Measurements from ENCODE around the gene NCAM1. TPM values are rescaled to one million over a fixed set of nuclear protein-coding genes. Genes with fewer than 3 reads are reported as not detected.
A peak's percentile ranks its signal among the peaks of the same experiment; 100 is the strongest.
"Not testable (repeated sequence)": the region's sequence is repeated elsewhere in the genome, so short reads cannot be mapped to it uniquely, and the experiment has no call there.

Gene NCAM1
- polyA plus RNA-seq (ENCODE audit: insufficient read length in 4 of 4): 10 to 100 TPM; 69.6 to 92.1 (median 76.3) TPM

GRCh38 chr11:112961146-112961668 lies at the start of gene NCAM1:
TSS of gene NCAM1 (plus strand) at chr11:112961420.
- DNase-seq (ENCODE audit: low read depth in 4 of 4, low spot score in 3 of 4): peak; percentile 84 to 91 (median 89)

GRCh38 chr11:112922606-112923005 lies 38.6 kb upstream of the NCAM1 start:
- no peak for DNase-seq (ENCODE audit: low read depth in 4 of 4, low spot score in 3 of 4)

GRCh38 chr11:112924836-112925235 lies 36.4 kb upstream of the NCAM1 start:
- DNase-seq (ENCODE audit: low read depth in 4 of 4, low spot score in 3 of 4): not testable (repeated sequence)

GRCh38 chr11:112925516-112926310 lies 35.5 kb upstream of the NCAM1 start:
- no peak for DNase-seq (ENCODE audit: low read depth in 4 of 4, low spot score in 3 of 4)

- DNase-seq (ENCODE audit: low read depth in 4 of 4, low spot score in 3 of 4): no peak
These were observed 33.1 kb upstream of the NCAM1 start for GRCh38 chr11:112928136-112928535.

GRCh38 chr11:112929432-112929831 lies 31.8 kb upstream of the NCAM1 start:
- DNase-seq (ENCODE audit: low read depth in 4 of 4, low spot score in 3 of 4): no peak

GRCh38 chr11:112931703-112932102 lies 29.5 kb upstream of the NCAM1 start:
- no peak for DNase-seq (ENCODE audit: low read depth in 4 of 4, low spot score in 3 of 4)

GRCh38 chr11:112932593-112932992 lies 28.6 kb upstream of the NCAM1 start:
- DNase-seq (ENCODE audit: low read depth in 4 of 4, low spot score in 3 of 4): no peak

GRCh38 chr11:112933970-112934369 lies 27.2 kb upstream of the NCAM1 start:
- DNase-seq (ENCODE audit: low read depth in 4 of 4, low spot score in 3 of 4): no peak

- no peak for DNase-seq (ENCODE audit: low read depth in 4 of 4, low spot score in 3 of 4)
These were observed 20.1 kb upstream of the NCAM1 start for GRCh38 chr11:112941104-112941503.

- DNase-seq (ENCODE audit: low read depth in 4 of 4, low spot score in 3 of 4): no peak
These were observed 18.1 kb upstream of the NCAM1 start for GRCh38 chr11:112942966-112943643.

GRCh38 chr11:112946866-112947265 lies 14.4 kb upstream of the NCAM1 start:
- DNase-seq (ENCODE audit: low read depth in 4 of 4, low spot score in 3 of 4): no peak

- DNase-seq (ENCODE audit: low read depth in 4 of 4, low spot score in 3 of 4): no peak
These were observed 11.2 kb upstream of the NCAM1 start for GRCh38 chr11:112949781-112950575.

- no peak for DNase-seq (ENCODE audit: low read depth in 4 of 4, low spot score in 3 of 4)
These were observed 2.5 kb upstream of the NCAM1 start for GRCh38 chr11:112958670-112959069.

GRCh38 chr11:112961751-112962578 lies 745 bp downstream of the NCAM1 start:
- DNase-seq (ENCODE audit: low read depth in 4 of 4, low spot score in 3 of 4): no peak

GRCh38 chr11:112962579-112963367 lies 1.6 kb downstream of the NCAM1 start:
- DNase-seq (ENCODE audit: low read depth in 4 of 4, low spot score in 3 of 4): no peak

GRCh38 chr11:112963368-112963955 lies 2.2 kb downstream of the NCAM1 start:
- no peak for DNase-seq (ENCODE audit: low read depth in 4 of 4, low spot score in 3 of 4)

GRCh38 chr11:112965656-112966055 lies 4.4 kb downstream of the NCAM1 start:
- DNase-seq (ENCODE audit: low read depth in 4 of 4, low spot score in 3 of 4): no peak

- no peak for DNase-seq (ENCODE audit: low read depth in 4 of 4, low spot score in 3 of 4)
These were observed 5.3 kb downstream of the NCAM1 start for GRCh38 chr11:112966561-112966960.

All from right renal pelvis (tissue), 4 donors.